KMS-11 (cell line): ENCODE data around the gene MAGI2.

Experiments
- H2AFZ ChIP-seq: fragments of 200-600 bp; sonication (generic); 2 replicates; pipeline ENCODE4 v1.6.1; 2016; ENCODE audit warnings: antibody characterized with exemption, mixed run types, low read depth
- H3K27ac ChIP-seq: fragments of 200-600 bp; sonication (generic); 2 replicates; pipeline ENCODE4 v1.6.1; 2016; ENCODE audit warnings: mild to moderate bottlenecking, mixed run types
- H3K27me3 ChIP-seq: fragments of 200-600 bp; sonication (generic); 2 replicates; pipeline ENCODE4 v1.6.1; 2017; ENCODE audit warnings: mild to moderate bottlenecking, low read depth, mixed run types, moderate library complexity; ENCODE audit not compliant: insufficient read depth
- H3K36me3 ChIP-seq: fragments of 200-600 bp; sonication (generic); 2 replicates; pipeline ENCODE4 v1.6.1; 2017; ENCODE audit warnings: mild to moderate bottlenecking, mixed run types; ENCODE audit not compliant: insufficient read depth
- H3K4me1 ChIP-seq: fragments of 200-600 bp; sonication (generic); 2 replicates; pipeline ENCODE4 v1.6.1; 2016; ENCODE audit warnings: mild to moderate bottlenecking, low read depth, mixed run types; ENCODE audit not compliant: poor library complexity, severe bottlenecking
- H3K4me2 ChIP-seq: fragments of 200-600 bp; sonication (generic); 2 replicates; pipeline ENCODE4 v1.7.0; 2016; ENCODE audit warnings: mild to moderate bottlenecking, mixed run types
- H3K4me3 ChIP-seq: fragments of 200-600 bp; sonication (generic); IDR thresholded peaks from 2 replicates; pipeline ENCODE4 v1.6.1; 2017; ENCODE audit warnings: low read depth, low read length, mixed read lengths; ENCODE audit not compliant: insufficient read depth
- H3K79me2 ChIP-seq: fragments of 200-600 bp; sonication (generic); 2 replicates; pipeline ENCODE4 v1.6.1; 2016; ENCODE audit warnings: low read depth, mixed run types; ENCODE audit not compliant: insufficient read depth
- H3K9ac ChIP-seq: fragments of 200-600 bp; sonication (generic); 2 replicates; pipeline ENCODE4 v1.6.1; 2016; ENCODE audit warnings: mild to moderate bottlenecking, mixed run types
- H4K20me1 ChIP-seq: fragments of 200-600 bp; sonication (generic); 2 replicates; pipeline ENCODE4 v1.6.1; 2016; ENCODE audit warnings: mild to moderate bottlenecking, mixed run types; ENCODE audit not compliant: insufficient read depth
- TF ChIP-seq, protein P1 (sequence below): fragments of 200-600 bp; sonication (generic); conservative IDR thresholded peaks from 2 replicates; pipeline ENCODE4 v1.6.1; 2017; ENCODE audit warnings: low read depth, mild to moderate bottlenecking, antibody characterized with exemption, low read length, moderate library complexity, mixed read lengths

The MAGI2 gene

DNA sequence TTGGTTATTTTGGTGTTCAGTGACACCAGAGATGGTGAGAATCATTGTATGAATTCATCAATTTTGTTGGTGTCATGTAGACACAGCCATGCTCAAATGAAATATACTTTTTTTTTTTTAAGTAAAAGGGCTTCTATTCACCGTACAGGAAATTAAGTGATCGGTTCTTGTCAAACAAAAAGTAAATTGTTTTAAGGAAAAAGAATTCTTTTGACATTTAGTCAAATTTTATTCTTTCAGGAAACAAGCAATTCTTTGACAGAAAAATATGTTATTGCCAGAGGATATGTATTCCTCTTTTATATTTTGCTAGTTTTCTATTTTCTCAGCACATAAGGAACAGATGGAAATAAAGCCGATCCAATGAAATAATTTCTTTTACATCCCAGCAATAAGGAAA, 551.9 kb downstream of the MAGI2 start:
- Histone ChIP-seq H2AFZ (no peak overlapping the region), H4K20me1 (no peaks in the 10 kb centered on the region), H3K79me2 (no peaks in the 10 kb centered on the region), H3K9ac (no peak overlapping the region), H3K4me1 (no peaks in the 10 kb centered on the region), H3K4me2 (no peak overlapping the region), H3K4me3 (no peak overlapping the region), H3K27me3 (no peaks in the 10 kb centered on the region), H3K36me3 (no peaks in the 10 kb centered on the region), H3K27ac (no peak overlapping the region)
- TF ChIP-seq, protein P1, sequence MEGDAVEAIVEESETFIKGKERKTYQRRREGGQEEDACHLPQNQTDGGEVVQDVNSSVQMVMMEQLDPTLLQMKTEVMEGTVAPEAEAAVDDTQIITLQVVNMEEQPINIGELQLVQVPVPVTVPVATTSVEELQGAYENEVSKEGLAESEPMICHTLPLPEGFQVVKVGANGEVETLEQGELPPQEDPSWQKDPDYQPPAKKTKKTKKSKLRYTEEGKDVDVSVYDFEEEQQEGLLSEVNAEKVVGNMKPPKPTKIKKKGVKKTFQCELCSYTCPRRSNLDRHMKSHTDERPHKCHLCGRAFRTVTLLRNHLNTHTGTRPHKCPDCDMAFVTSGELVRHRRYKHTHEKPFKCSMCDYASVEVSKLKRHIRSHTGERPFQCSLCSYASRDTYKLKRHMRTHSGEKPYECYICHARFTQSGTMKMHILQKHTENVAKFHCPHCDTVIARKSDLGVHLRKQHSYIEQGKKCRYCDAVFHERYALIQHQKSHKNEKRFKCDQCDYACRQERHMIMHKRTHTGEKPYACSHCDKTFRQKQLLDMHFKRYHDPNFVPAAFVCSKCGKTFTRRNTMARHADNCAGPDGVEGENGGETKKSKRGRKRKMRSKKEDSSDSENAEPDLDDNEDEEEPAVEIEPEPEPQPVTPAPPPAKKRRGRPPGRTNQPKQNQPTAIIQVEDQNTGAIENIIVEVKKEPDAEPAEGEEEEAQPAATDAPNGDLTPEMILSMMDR = no peak

DNA sequence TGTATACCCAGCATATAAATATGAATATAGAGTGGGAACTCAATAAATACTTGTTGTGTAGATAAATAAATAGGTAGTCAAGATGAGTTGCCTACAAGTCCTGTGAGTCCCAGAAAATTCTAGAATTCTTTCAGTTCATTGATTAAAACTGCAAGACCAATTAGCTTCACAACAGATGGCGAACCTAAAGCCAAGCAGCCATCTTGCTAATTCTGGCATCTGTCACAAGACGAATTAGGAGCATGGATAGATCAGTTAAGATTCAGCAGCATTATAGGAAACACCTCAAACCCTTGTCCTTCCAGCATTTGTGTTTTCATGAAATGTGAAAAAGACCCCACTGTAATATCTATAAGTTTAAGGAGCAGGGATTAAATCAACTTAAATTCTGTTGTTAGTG, 552.7 kb downstream of the MAGI2 start:
- Histone ChIP-seq H3K4me2 (no peak overlapping the region), H3K79me2 (no peaks in the 10 kb centered on the region), H3K27ac (no peak overlapping the region), H3K36me3 (no peaks in the 10 kb centered on the region), H3K4me3 (no peak overlapping the region), H3K27me3 (no peaks in the 10 kb centered on the region), H2AFZ (no peak overlapping the region), H4K20me1 (no peaks in the 10 kb centered on the region), H3K9ac (no peak overlapping the region), H3K4me1 (no peaks in the 10 kb centered on the region)
- TF ChIP-seq, protein P1 = no peak

DNA sequence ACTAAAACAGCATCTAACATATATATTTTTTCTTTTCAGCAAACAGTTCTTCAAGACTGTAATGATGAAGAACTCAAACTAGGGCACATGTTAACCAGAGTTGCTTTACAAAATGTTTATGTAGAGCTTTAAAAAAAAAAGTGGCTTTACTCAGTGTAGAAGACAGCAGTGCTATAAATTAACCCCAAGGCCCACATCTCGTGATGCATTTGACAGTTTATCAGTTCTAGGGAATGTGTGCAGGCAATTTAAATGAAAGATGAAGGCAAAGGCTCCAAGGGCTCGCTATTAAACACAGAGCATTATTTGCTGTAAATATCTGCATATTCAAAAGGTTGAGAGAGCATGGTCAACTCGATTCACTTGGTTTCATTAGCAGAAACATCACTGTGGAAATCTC, 558.1 kb downstream of the MAGI2 start:
- Histone ChIP-seq H3K27me3 (no peaks in the 10 kb centered on the region), H3K4me2 (no peak overlapping the region), H3K4me3 (no peak overlapping the region), H3K9ac (no peak overlapping the region), H2AFZ (no peak overlapping the region), H3K36me3 (no peaks in the 10 kb centered on the region), H3K79me2 (no peaks in the 10 kb centered on the region), H3K4me1 (no peaks in the 10 kb centered on the region), H4K20me1 (no peaks in the 10 kb centered on the region), H3K27ac (no peak overlapping the region)
- TF ChIP-seq, protein P1 = no peak

DNA sequence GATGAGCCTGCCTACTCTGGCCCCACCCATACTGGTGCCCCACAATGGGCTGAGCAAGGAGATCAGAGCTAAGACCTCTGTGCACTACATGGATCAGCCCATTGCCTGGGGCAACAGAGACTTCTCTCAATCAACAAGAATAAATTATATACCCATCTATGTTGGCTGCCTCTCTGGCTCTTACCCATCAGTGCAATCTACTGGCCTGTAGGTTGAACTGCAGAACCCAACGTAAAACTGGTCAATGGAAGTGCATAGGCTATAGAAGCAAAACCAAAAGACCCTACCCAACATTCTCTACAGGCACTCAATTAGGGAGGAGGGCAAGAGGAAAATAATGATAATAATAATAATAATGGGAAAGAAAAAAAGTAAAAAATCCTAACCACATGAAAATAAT, 574.3 kb downstream of the MAGI2 start:
- Histone ChIP-seq H3K27me3 (no peaks in the 10 kb centered on the region), H3K4me2 (no peak overlapping the region), H3K9ac (no peak overlapping the region), H3K4me1 (no peaks in the 10 kb centered on the region), H3K4me3 (no peak overlapping the region), H3K79me2 (no peaks in the 10 kb centered on the region), H2AFZ (no peak overlapping the region), H3K27ac (no peak overlapping the region), H4K20me1 (no peaks in the 10 kb centered on the region), H3K36me3 (no peaks in the 10 kb centered on the region)
- TF ChIP-seq, protein P1 = no peak

DNA sequence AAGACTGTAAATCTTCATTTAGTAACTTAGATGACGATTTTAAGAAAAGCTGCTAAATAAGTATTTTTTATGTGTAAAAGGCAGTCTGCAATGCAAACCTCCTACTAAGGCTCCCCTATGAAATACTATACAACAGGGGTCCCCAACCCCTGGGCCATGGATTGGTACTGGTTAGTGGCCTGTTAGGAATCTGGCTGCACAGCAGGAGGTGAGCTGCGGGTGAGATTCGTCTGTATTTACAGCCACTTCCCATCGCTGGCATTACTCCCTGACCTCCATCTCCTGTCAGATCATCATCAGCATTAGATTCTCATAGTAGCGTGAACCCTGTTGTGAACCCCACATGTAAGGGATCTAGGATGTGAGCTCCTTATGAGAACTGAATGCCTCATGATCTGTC, 580.4 kb downstream of the MAGI2 start:
- H3K4me2 ChIP-seq = no peak overlapping the region
- TF ChIP-seq, protein P1 = no peak

More for the DNA sequence above, 580.4 kb downstream of the MAGI2 start:
- Histone ChIP-seq H3K36me3 (no peaks in the 10 kb centered on the region), H2AFZ (no peak overlapping the region), H3K79me2 (no peaks in the 10 kb centered on the region), H3K9ac (no peak overlapping the region), H3K4me1 (no peaks in the 10 kb centered on the region), H3K27ac (no peak overlapping the region), H3K4me3 (no peak overlapping the region), H4K20me1 (no peaks in the 10 kb centered on the region), H3K27me3 (no peaks in the 10 kb centered on the region)
